Activated T-cell treated with anti-CD3 and anti-CD28 coated beads, Interleukin-2, amount 50 U/mL, for 72 hours (primary cell): ENCODE data around the gene CES2. TPM values are rescaled to one million over a fixed set of nuclear protein-coding genes. Genes with fewer than 3 reads are reported as not detected.

Experiments
- ATAC-seq, 2 donors: fragments of 150-1000 bp; cut with Tn5 transposase; replicated peaks in 1 of 2; 2 replicates each; pipeline ENCODE4 v1.10.0; 2021; ENCODE audit warnings: moderate library complexity in 2 of 2, mild to moderate bottlenecking in 1 of 2
- DNase-seq, 2 donors: peaks; one replicate each; pipeline ENCODE4 v3.0.0; 2021 to 2022; ENCODE audit warnings: mixed read lengths in 1 of 2
- H3K27ac Mint-ChIP-seq: one replicate; pipeline ENCODE4 v1.8.0; 2022; ENCODE audit warnings: mild to moderate bottlenecking, moderate library complexity, mixed read lengths
- H3K27me3 Mint-ChIP-seq: one replicate; pipeline ENCODE4 v1.8.0; 2022; ENCODE audit warnings: low read depth, mixed read lengths
- H3K36me3 Mint-ChIP-seq, 2 donors: one replicate each; pipeline ENCODE4 v1.8.0; 2022; ENCODE audit warnings: mixed read lengths in 2 of 2, mild to moderate bottlenecking in 1 of 2; ENCODE audit not compliant: insufficient read depth in 2 of 2
- H3K4me1 Mint-ChIP-seq: one replicate; pipeline ENCODE4 v1.8.0; 2022; ENCODE audit warnings: low read depth, mixed read lengths
- H3K4me3 Mint-ChIP-seq, 2 donors: one replicate each; pipeline ENCODE4 v1.8.0; 2022; ENCODE audit warnings: mild to moderate bottlenecking in 2 of 2, mixed read lengths in 2 of 2, moderate library complexity in 2 of 2
- H3K9me3 Mint-ChIP-seq, 2 donors: one replicate each; pipeline ENCODE4 v1.8.0; 2022; ENCODE audit warnings: mixed read lengths in 2 of 2
- total RNA-seq, 2 donors: library from RNA; stranded (reverse); gene quantifications; one replicate each; pipeline ENCODE4 v1.2.3, GENCODE V29; 2022

Gene CES2
- total RNA-seq, 2 donors from 2014 or later = 28.7 to 33.3 TPM

GRCh38 chr16:66898207-66898606 is 37.1 kb upstream of the CES2 start:
- H3K4me1 Mint-ChIP-seq = peaks cover 1% of the 10 kb centered on the region
- peaks cover 0 to 1% of the 10 kb centered on the region in 2 donors for H3K36me3 Mint-ChIP-seq
- no peak overlapping the region for H3K27ac Mint-ChIP-seq
- ATAC-seq = no peak
- DNase-seq = no peak
- no peaks in the 10 kb centered on the region for H3K27me3 Mint-ChIP-seq
- H3K4me3 Mint-ChIP-seq = no peak overlapping the region
- H3K9me3 Mint-ChIP-seq = no peaks in the 10 kb centered on the region

- no peaks in the 10 kb centered on the region for H3K9me3 Mint-ChIP-seq
- no peak overlapping the region for H3K4me3 Mint-ChIP-seq
- ATAC-seq = no peak
- no peak overlapping the region for H3K27ac Mint-ChIP-seq
- H3K27me3 Mint-ChIP-seq = no peaks in the 10 kb centered on the region
- no peaks in the 10 kb centered on the region for H3K4me1 Mint-ChIP-seq
- peaks cover 0 to 1% of the 10 kb centered on the region in 2 donors for H3K36me3 Mint-ChIP-seq
- DNase-seq = no peak
Observed at GRCh38 chr16:66898933-66899309, 36.4 kb upstream of the CES2 start.

GRCh38 chr16:66899310-66899944 is 35.9 kb upstream of the CES2 start:
- ATAC-seq (no peak), DNase-seq (no peak)
- Mint-ChIP-seq H3K9me3 (no peaks in the 10 kb centered on the region), H3K36me3 (peaks cover 0 to 1% of the 10 kb centered on the region in 2 donors), H3K27ac (no peak overlapping the region), H3K4me3 (no peak overlapping the region), H3K27me3 (no peaks in the 10 kb centered on the region), H3K4me1 (no peaks in the 10 kb centered on the region)

- ATAC-seq (no peak), DNase-seq (no peak)
- H3K9me3 Mint-ChIP-seq = no peaks in the 10 kb centered on the region
- H3K4me3 Mint-ChIP-seq = no peak overlapping the region
- no peaks in the 10 kb centered on the region for H3K4me1 Mint-ChIP-seq
- H3K36me3 Mint-ChIP-seq = peaks cover 0 to 1% of the 10 kb centered on the region in 2 donors
- no peaks in the 10 kb centered on the region for H3K27me3 Mint-ChIP-seq
- H3K27ac Mint-ChIP-seq = no peak overlapping the region
Observed at GRCh38 chr16:66899945-66900710, 35.2 kb upstream of the CES2 start.

- DNase-seq (no peak), ATAC-seq (no peak)
- no peak overlapping the region for H3K4me3 Mint-ChIP-seq
- peaks cover 4% of the 10 kb centered on the region for H3K4me1 Mint-ChIP-seq
- no peaks in the 10 kb centered on the region for H3K27me3 Mint-ChIP-seq
- no peaks in the 10 kb centered on the region for H3K9me3 Mint-ChIP-seq
- H3K36me3 Mint-ChIP-seq = peaks cover 0 to 1% of the 10 kb centered on the region in 2 donors
- H3K27ac Mint-ChIP-seq = no peak overlapping the region
Observed at GRCh38 chr16:66900721-66901441, 34.4 kb upstream of the CES2 start.

- Mint-ChIP-seq H3K4me1 (peaks cover 11% of the 10 kb centered on the region), H3K9me3 (no peaks in the 10 kb centered on the region), H3K27ac (no peak overlapping the region), H3K36me3 (peaks cover 0 to 1% of the 10 kb centered on the region in 2 donors), H3K4me3 (no peak overlapping the region), H3K27me3 (no peaks in the 10 kb centered on the region)
- DNase-seq (no peak), ATAC-seq (no peak)
Observed at GRCh38 chr16:66901626-66902025, 33.7 kb upstream of the CES2 start.

- Mint-ChIP-seq H3K36me3 (no peaks in the 10 kb centered on the region), H3K4me1 (peaks cover 11% of the 10 kb centered on the region), H3K27ac (no peak overlapping the region), H3K4me3 (no peak overlapping the region), H3K27me3 (no peaks in the 10 kb centered on the region), H3K9me3 (no peaks in the 10 kb centered on the region)
- ATAC-seq (no peak), DNase-seq (no peak)
Observed at GRCh38 chr16:66902648-66903543, 32.4 kb upstream of the CES2 start.

GRCh38 chr16:66903544-66904427 is 31.5 kb upstream of the CES2 start:
- ATAC-seq (no peak), DNase-seq (no peak)
- Mint-ChIP-seq H3K27ac (no peak overlapping the region), H3K4me3 (no peak overlapping the region), H3K36me3 (no peaks in the 10 kb centered on the region), H3K27me3 (no peaks in the 10 kb centered on the region), H3K4me1 (peaks cover 11% of the 10 kb centered on the region), H3K9me3 (no peaks in the 10 kb centered on the region)

- no peak for DNase-seq
- H3K36me3 Mint-ChIP-seq = no peaks in the 10 kb centered on the region
- no peak overlapping the region for H3K27ac Mint-ChIP-seq
- no peaks in the 10 kb centered on the region for H3K9me3 Mint-ChIP-seq
- no peaks in the 10 kb centered on the region for H3K27me3 Mint-ChIP-seq
- H3K4me3 Mint-ChIP-seq = no peak overlapping the region
- H3K4me1 Mint-ChIP-seq = peaks cover 11% of the 10 kb centered on the region
- no peak for ATAC-seq
Observed at GRCh38 chr16:66904428-66904845, 30.9 kb upstream of the CES2 start.

GRCh38 chr16:66904846-66905632 is 30.3 kb upstream of the CES2 start:
- H3K36me3 Mint-ChIP-seq = no peaks in the 10 kb centered on the region
- H3K9me3 Mint-ChIP-seq = no peaks in the 10 kb centered on the region
- DNase-seq (no peak), ATAC-seq (no peak)
- no peak overlapping the region for H3K4me3 Mint-ChIP-seq
- H3K27ac Mint-ChIP-seq = no peak overlapping the region
- peaks cover 11% of the 10 kb centered on the region for H3K4me1 Mint-ChIP-seq
- no peaks in the 10 kb centered on the region for H3K27me3 Mint-ChIP-seq

- Mint-ChIP-seq H3K27me3 (no peaks in the 10 kb centered on the region), H3K4me3 (no peak overlapping the region), H3K27ac (no peak overlapping the region), H3K9me3 (no peaks in the 10 kb centered on the region), H3K4me1 (peaks cover 11% of the 10 kb centered on the region), H3K36me3 (no peaks in the 10 kb centered on the region)
- ATAC-seq = peak; percentile 46 to 54
- DNase-seq = peak; percentile 26 to 40
Observed at GRCh38 chr16:66905633-66906539, 29.4 kb upstream of the CES2 start.
